Cardiac septum (tissue), 1 donor: ENCODE data around the gene RRBP1. TPM values are rescaled to one million over a fixed set of nuclear protein-coding genes. Genes with fewer than 3 reads are reported as not detected.

Source experiments
- DNase-seq: peaks from one replicate; pipeline ENCODE4 v3.0.0-alpha.2; 2020; ENCODE audit warnings: low spot score
- intact Hi-C: fragments of 100-400 bp; cut with DNase I; formaldehyde crosslinking; loops from one replicate; pipeline ENCODE4 v1.14.0; 2022
- total RNA-seq: library from RNA; stranded (reverse); fragmentation: NEBNext Ultra II Directional; extraction: Animal tissue kit (Norgen Biotek cat#: 25700); gene quantifications from one replicate; pipeline ENCODE4 v1.2.1, GENCODE V29; 2021
- donor health status: DM: no; HTN: no; CAD: no.

RRBP1 gene
- total RNA-seq, 1 donor from 2014 or later, result 46.7 TPM

GRCh38 chr20:17684077-17684888 lies 2.2 kb upstream of the RRBP1 start:
- DNase-seq, result no peak
- intact Hi-C loops, result loop anchor here (5.0 kb wide), 1 partner anchor 142 kb away; no protein-coding TSS in a partner anchor

GRCh38 chr20:17683218-17684076 lies 1.4 kb upstream of the RRBP1 start:
- no peak for DNase-seq
- intact Hi-C loops, result loop anchor here (5.0 kb wide), 1 partner anchor 141 kb away; no protein-coding TSS in a partner anchor

- intact Hi-C loops, result loop anchor here (5.0 kb wide), 1 partner anchor 141 kb away; no protein-coding TSS in a partner anchor
- DNase-seq, result no peak
Measured at GRCh38 chr20:17682889-17683198, 802 bp upstream of the RRBP1 start.

- no peak for DNase-seq
Measured at GRCh38 chr20:17681726-17682102, 328 bp downstream of the RRBP1 start.

GRCh38 chr20:17680836-17681725 lies 961 bp downstream of the RRBP1 start:
- intact Hi-C loops, result loop anchor here (1.0 to 5.0 kb wide), 2 partner anchors 139 to 215 kb away; no protein-coding TSS in a partner anchor
- DNase-seq, result peak; percentile 93

More at GRCh38 chr20:17681726-17682102, 328 bp downstream of the RRBP1 start:
- intact Hi-C loops, result loop anchor here (1.0 to 5.0 kb wide), 2 partner anchors 139 to 215 kb away; no protein-coding TSS in a partner anchor

- intact Hi-C loops, result loop anchor here (5.0 kb wide), 1 partner anchor 138 kb away; no protein-coding TSS in a partner anchor
Measured at GRCh38 chr20:17679941-17680835, 1.9 kb downstream of the RRBP1 start.

GRCh38 chr20:17678886-17679285 lies 3.2 kb downstream of the RRBP1 start:
- intact Hi-C loops, result no loop called here
- DNase-seq, result no peak

More at GRCh38 chr20:17679941-17680835, 1.9 kb downstream of the RRBP1 start:
- peak; percentile 74 for DNase-seq

- no peak for DNase-seq
- intact Hi-C loops, result no loop called here
Measured at GRCh38 chr20:17678295-17678694, 3.7 kb downstream of the RRBP1 start.

- no peak for DNase-seq
- intact Hi-C loops, result no loop called here
Measured at GRCh38 chr20:17676942-17677341, 5.1 kb downstream of the RRBP1 start.

GRCh38 chr20:17676378-17676759 lies 5.7 kb downstream of the RRBP1 start:
- intact Hi-C loops, result no loop called here
- DNase-seq, result no peak

GRCh38 chr20:17675519-17676377 lies 6.3 kb downstream of the RRBP1 start:
- no peak for DNase-seq
- intact Hi-C loops, result no loop called here

GRCh38 chr20:17674722-17675518 lies 7.1 kb downstream of the RRBP1 start:
- DNase-seq, result no peak
- intact Hi-C loops, result no loop called here

GRCh38 chr20:17673084-17673483 lies 9.0 kb downstream of the RRBP1 start:
- intact Hi-C loops, result no loop called here
- DNase-seq, result no peak

- intact Hi-C loops, result no loop called here
Measured at GRCh38 chr20:17671565-17671964, 10.5 kb downstream of the RRBP1 start.

GRCh38 chr20:17671011-17671410 lies 11.0 kb downstream of the RRBP1 start:
- DNase-seq, result no peak
- intact Hi-C loops, result no loop called here

More at GRCh38 chr20:17671565-17671964, 10.5 kb downstream of the RRBP1 start:
- peak; percentile 54 for DNase-seq

GRCh38 chr20:17669306-17669931 lies 12.6 kb downstream of the RRBP1 start:
- no peak for DNase-seq
- intact Hi-C loops, result no loop called here
